ENCODE results near the gene MROH7.

Gene MROH7

GRCh38 chr1:54614024-54614423, 27.6 kb upstream of the MROH7 start:
- Histone ChIP-seq H3K4me3 (ENCODE audit: low read depth, low read length) (no peak overlapping the region), H3K36me3 (ENCODE audit: control insufficient read depth in 2 of 2, insufficient read depth in 1 of 2, low read length in 2 of 2) (no peaks in the 10 kb centered on the region), H3K4me1 (ENCODE audit: control insufficient read depth, insufficient read depth, low read length) (no peaks in the 10 kb centered on the region), H3K9me3 (ENCODE audit: control insufficient read depth, insufficient read depth, low read depth, low read length) (no peaks in the 10 kb centered on the region), H3K27ac (ENCODE audit: extremely low read depth, low read depth, low read length) (no peak overlapping the region)
- ChIA-PET CTCF (no interaction called here), POLR2A (no interaction called here)
- no peak for TF ChIP-seq ZNF580 (tag by site-specific recombination; IDR thresholded peaks at IDR 0.05)
- no peak for TF ChIP-seq ZBTB10 (tag by site-specific recombination; IDR thresholded peaks at IDR 0.05)
- TF ChIP-seq ZNF549 (tag by site-specific recombination; IDR thresholded peaks at IDR 0.05), result no peak
- TF ChIP-seq CTCF (tag by site-specific recombination; IDR thresholded peaks at IDR 0.05), result no peak
- no peak for TF ChIP-seq ZNF768 (tag by site-specific recombination; IDR thresholded peaks at IDR 0.05)

DNA sequence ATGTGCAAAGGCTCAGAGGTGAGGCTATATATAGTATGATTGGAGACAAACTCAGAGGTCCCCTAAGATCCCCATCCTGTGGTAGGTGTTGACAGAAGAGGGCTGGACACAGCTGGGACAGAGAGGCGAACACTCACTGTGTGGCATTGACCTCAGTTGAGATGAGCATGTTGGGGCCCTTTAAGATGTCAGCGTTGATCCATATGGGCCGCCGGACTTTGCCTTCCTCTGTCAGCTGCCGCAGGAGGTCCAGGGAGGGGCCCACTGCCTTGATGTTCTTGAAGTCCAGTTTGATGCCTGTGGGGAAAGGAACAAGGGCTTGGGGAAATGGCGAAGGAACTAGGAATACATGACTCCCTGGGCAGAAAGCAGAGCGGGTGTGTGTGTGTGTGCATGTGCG, 27.0 kb upstream of the MROH7 start:
- H3K27ac ChIP-seq (ENCODE audit: extremely low read depth, low read depth, low read length), result no peak overlapping the region
- no peaks in the 10 kb centered on the region for H3K36me3 ChIP-seq (ENCODE audit: control insufficient read depth in 2 of 2, insufficient read depth in 1 of 2, low read length in 2 of 2)
- no peaks in the 10 kb centered on the region for H3K4me1 ChIP-seq (ENCODE audit: control insufficient read depth, insufficient read depth, low read length)
- CTCF ChIA-PET, result interaction anchor here (0.6 kb wide), 1 partner anchor 1055 kb away, joined by 3 read pairs; no protein-coding TSS in a partner anchor
- TF ChIP-seq ZNF214 (tag by site-specific recombination; IDR thresholded peaks at IDR 0.05; ENCODE audit: borderline replicate concordance), result no peak
- 0 out of 2 replicates have a peak, but pooled peaks have one; percentile 8 for TF ChIP-seq ZIC2 (tag by site-specific recombination; IDR thresholded peaks at IDR 0.05)
- H3K9me3 ChIP-seq (ENCODE audit: control insufficient read depth, insufficient read depth, low read depth, low read length), result no peaks in the 10 kb centered on the region
- POLR2A ChIA-PET, result no interaction called here
- no peak overlapping the region for H3K4me3 ChIP-seq (ENCODE audit: low read depth, low read length)

DNA sequence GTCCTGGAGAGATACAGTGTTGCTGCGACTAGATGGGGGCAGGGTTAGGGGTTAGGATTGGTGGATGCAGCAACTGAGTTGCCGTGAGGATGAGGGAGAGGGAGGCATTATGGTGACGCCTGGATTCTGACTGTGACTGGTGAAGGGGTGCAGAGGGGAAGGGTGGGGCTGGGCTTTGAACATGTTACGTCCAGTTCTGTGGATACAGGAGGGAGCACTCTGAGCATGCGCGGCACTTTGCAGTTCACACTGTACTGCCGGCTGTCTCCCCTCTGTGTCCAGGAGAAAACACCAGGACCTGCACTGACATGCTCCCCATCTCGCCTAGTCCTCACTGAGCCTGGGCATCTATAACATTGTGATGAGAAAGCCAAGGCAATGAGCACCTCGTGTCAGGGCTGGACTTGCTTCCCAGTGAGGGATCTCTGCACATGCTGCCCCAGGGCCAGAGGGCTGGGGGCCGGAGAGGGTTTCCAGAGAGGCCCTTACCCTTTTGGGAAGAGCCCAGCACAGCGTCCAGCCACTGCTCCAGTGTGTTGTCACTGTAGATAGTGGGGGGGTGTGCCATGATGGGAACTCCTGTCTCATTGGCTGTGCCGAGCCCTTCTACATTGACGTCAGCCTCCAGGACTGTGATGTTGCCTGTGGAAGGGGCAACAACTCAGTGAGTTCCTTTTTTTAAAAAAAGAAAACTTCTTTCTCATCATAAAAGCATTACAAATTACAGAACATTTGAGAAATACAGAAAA, 25.9 kb upstream of the MROH7 start:
- Histone ChIP-seq H3K4me1 (ENCODE audit: control insufficient read depth, insufficient read depth, low read length) (no peaks in the 10 kb centered on the region), H3K9me3 (ENCODE audit: control insufficient read depth, insufficient read depth, low read depth, low read length) (no peaks in the 10 kb centered on the region), H3K36me3 (ENCODE audit: control insufficient read depth in 2 of 2, insufficient read depth in 1 of 2, low read length in 2 of 2) (no peaks in the 10 kb centered on the region), H3K4me3 (ENCODE audit: low read depth, low read length) (no peak overlapping the region), H3K27ac (ENCODE audit: extremely low read depth, low read depth, low read length) (no peak overlapping the region)
- POLR2A ChIA-PET, result no interaction called here
- CTCF ChIA-PET, result interaction anchor here (0.6 kb wide), 1 partner anchor 1056 kb away, joined by 3 read pairs; no protein-coding TSS in a partner anchor
- no peak for TF ChIP-seq ZBTB1 (tag by site-specific recombination; IDR thresholded peaks at IDR 0.05)
- no peak for TF ChIP-seq ZNF510 (tag by site-specific recombination; IDR thresholded peaks at IDR 0.05; ENCODE audit: insufficient replicate concordance)
- TF ChIP-seq, protein P1, sequence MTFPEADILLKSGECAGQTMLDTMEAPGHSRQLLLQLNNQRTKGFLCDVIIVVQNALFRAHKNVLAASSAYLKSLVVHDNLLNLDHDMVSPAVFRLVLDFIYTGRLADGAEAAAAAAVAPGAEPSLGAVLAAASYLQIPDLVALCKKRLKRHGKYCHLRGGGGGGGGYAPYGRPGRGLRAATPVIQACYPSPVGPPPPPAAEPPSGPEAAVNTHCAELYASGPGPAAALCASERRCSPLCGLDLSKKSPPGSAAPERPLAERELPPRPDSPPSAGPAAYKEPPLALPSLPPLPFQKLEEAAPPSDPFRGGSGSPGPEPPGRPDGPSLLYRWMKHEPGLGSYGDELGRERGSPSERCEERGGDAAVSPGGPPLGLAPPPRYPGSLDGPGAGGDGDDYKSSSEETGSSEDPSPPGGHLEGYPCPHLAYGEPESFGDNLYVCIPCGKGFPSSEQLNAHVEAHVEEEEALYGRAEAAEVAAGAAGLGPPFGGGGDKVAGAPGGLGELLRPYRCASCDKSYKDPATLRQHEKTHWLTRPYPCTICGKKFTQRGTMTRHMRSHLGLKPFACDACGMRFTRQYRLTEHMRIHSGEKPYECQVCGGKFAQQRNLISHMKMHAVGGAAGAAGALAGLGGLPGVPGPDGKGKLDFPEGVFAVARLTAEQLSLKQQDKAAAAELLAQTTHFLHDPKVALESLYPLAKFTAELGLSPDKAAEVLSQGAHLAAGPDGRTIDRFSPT (tag by site-specific recombination; IDR thresholded peaks at IDR 0.05), result no peak
- no peak for TF ChIP-seq CTCF (tag by site-specific recombination; IDR thresholded peaks at IDR 0.05)
- no peak for TF ChIP-seq ZNF660 (tag by site-specific recombination; IDR thresholded peaks at IDR 0.05)
- no peak for TF ChIP-seq ZEB2 (tag by site-specific recombination; IDR thresholded peaks at IDR 0.05)
- no peak for TF ChIP-seq ZNF394 (tag by site-specific recombination; IDR thresholded peaks at IDR 0.05; ENCODE audit: borderline replicate concordance)
- no peak for TF ChIP-seq HOXD13 (CRISPR knock-in tag; IDR thresholded peaks at IDR 0.05; ENCODE audit: borderline replicate concordance)
- TF ChIP-seq ZNF837 (tag by site-specific recombination; IDR thresholded peaks at IDR 0.05), result no peak
